Activated CD4-positive, alpha-beta T cell treated with anti-CD3 and anti-CD28 coated beads, Interleukin-10, Interleukin-2, amounts not matched to agents 100 ng/mL and 50 ng/mL, durations not matched to agents 16 hours and 8 hours (primary cell): ENCODE data around the gene ZNF532.
"Not testable (repeated sequence)": the region's sequence is repeated elsewhere in the genome, so short reads cannot be mapped to it uniquely, and the experiment has no call there.

Source experiments
- DNase-seq: peaks from one replicate; pipeline ENCODE4 v3.0.0-alpha.2; 2020

Gene ZNF532

DNA sequence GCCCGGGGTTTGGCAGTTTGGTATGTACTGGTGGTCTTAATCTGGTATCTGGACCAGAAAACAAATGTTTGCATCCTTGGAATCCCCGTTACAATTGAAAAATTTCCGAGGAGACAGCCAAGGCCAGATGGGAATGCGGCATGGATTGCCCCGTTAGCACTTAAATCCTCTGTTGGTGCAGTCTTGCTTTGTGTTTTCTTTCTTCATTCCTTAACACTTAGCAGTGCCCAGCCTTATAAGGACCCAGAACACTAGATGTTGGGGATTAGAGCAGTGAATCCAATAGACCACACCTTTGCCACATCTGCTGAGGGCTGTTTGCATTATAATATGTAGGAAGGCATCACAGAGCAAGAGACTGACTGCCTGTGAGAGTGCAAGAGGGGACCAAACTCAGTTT, 12.8 kb upstream of the ZNF532 start:
- DNase-seq: no peak

DNA sequence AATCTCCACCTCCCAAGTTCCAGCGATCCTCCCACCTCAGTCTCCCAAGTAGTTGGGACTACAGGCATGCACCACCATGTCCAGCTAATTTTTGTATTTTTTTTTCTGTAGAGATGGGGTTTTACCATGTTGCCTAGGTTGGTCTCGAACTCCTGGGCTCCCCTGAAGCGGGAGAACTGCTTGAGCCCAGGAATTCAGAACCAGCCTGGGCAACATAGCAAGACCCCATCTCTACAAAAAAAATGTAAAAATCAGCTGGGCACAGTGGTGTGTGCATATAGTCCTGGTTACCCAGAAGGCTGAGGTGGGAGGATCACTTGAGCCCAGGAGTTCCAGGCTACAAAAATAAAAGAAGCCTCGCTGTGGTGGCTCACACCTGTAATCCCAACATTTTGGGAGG, 12.0 kb upstream of the ZNF532 start:
- no peak for DNase-seq

DNA sequence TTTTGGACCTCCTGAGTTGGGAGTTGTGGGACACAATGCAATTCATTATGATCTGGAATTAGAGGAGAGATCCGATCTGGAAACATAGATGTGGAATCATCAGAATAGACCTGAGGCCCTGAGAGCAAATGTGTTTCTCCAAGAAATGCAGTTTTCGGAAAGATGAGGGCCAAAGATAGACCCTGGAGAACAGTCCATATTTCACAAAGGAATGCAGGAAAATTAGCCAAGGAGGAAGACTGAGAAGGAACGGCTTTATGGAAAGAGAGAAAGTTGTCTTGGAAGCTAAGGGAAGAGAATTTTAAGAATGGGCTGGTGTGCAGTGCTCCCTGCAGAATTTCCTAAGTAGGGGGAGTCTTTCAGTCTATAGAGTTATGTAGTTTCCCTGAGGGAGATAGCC, 11.1 kb upstream of the ZNF532 start:
- DNase-seq: no peak

DNA sequence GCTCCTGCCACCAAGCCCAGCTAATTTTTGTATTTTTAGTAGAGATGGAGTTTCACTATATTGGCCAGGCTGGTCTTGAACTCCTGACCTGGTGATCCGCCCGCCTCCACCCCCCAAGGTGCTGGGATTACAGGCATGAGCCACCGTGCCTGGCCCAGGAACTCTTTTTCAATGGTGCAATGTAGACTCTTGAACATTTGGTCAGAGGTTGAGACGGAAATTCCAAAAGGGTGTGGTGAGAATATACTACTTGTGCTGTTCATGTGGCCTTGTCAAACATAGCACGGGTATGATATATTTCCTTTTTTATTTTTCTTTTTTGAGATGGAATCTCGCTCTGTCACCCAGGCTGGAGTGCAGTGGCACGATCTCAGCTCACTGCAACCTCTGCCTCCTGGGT, 9.2 kb upstream of the ZNF532 start:
- DNase-seq: not testable (repeated sequence)

DNA sequence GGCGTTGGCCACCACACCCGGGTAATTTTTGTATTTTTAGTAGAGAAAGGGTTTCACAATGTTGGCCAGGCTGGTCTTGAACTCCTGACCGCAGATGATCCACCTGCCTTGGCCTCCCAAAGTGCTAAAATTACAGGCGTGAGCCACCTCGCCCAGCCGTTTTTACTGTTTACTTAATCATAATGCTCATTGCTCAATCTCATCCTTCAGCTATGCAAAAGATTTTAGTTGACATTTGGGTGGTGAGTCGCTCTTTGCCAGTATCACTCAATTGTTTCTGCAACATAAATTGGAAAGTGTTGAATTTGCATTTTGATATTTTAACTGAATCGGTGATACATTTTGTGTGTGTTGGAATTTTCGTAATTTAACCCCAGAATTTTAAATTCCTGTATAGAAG, 7.8 kb upstream of the ZNF532 start:
- no peak for DNase-seq

DNA sequence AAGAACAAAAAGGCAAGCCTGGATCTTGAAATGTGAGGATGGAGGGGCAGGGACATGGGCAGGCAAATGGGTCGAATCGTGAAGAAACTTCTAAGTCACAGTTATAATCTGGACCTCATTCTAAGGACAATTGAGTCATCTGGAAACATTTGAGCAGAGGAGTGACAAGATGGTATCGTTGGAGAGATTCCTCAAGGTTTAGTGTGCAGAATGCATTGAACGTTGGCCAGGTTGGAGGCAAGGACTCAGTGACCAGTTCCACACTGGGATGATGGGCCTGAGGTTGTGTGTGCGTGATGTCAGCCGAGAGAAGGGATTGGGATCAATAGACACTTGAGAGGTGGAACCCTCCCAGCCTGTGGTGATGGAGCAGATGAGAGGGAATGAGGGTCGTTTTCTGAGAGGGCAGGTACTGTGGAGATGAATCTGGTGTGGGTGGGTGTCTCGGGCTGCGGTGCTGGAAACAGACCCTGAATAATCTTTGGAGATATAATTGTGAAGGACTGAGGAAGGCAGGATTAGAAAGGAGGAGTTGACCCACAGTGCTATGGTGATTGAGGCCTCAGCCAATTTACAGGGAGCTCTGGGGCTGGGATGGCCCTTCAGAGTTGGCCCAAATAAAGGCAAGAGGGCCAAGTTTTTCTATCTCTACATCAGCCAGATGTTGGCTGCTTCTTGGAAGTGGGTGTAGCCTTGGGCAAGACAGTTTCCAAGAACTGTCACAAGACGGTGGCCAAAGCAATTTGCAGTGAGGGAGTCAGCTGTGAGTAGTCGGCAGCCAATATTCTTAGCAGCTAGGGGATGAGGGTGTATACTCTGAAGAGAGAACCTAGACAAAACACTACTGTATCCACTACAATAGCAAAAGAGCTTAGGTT, 5.8 kb upstream of the ZNF532 start:
- DNase-seq: no peak

DNA sequence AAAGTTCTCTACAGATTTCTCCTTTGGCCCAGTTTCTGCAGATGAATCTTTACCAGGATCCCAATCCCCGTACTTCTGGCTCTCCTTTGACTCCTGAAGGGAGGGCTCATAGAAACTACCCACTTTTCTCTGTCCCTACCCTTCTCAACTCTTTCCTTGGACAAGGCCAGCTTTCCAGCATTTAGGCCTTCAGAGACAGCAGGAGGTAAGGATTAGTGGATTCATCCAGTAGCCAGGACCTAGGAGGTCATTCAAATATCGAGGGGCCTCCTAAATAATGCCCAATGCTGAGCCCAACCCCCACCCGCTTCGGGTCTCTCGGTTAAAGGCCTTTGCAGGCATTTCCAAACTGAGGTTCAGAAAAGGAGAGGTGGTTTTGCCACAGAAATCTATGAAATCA, 4.8 kb upstream of the ZNF532 start:
- no peak for DNase-seq

DNA sequence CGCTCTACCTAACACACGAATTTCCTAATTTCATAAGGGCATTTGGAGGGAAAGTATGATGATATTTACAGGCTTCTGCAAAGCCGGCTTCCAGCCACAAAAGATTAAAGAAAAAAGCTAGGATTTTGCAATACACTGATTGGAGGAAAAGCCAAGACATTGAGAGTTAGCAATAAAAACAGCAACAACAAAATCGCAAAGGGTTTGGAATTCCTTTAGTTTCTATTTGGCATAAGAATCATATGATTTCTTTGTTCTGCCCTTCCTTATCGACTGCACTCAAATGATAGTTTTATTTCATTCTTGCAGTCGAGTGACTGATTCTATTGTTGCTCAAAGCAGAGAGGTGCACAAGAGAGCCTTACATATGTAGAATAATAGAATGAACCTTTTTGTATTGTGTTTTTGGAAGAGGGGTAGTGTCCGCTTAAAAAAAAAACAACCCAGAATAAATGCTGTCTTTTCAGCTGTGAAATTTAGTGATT, 3.9 kb upstream of the ZNF532 start:
- DNase-seq: no peak

DNA sequence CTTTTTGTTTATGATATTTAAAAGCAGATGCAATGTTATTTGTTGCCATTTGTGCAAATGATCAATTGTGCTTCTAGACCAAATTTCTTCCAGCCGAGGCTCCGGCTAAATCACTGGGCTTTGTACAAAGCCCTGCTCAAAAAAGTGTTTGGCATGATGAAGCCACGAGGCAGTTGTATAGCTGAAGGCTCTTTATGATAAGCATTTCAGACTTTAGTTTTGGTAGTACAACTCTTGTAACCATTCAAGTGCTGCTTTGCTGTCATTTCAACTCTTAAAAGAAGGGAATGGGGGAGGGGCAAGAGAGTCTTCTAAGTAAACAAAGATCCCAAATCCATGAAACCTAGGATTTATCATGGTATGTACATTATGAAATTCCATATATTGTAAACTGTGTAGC, 3.3 kb upstream of the ZNF532 start:
- DNase-seq: no peak

DNA sequence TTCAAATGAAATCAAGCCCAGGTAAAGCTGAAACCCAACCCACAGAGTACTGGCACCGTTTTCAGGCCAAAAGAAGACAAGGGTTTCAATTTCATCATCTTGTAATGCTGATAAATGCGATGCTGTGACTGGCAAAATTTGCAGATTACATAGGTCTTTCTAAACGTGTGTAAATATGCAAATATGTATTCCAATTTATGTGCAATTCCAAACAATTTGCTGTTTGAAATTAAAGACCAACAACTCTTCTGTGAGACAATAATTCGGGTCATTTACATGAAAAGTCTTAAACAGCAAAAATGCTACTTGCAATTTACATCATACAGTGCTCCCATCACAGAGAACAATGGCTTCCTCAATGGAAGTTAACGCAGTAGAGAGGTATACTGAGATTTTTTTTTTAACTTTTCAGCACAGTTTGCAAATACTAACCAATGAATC, 2.8 kb upstream of the ZNF532 start:
- no peak for DNase-seq

DNA sequence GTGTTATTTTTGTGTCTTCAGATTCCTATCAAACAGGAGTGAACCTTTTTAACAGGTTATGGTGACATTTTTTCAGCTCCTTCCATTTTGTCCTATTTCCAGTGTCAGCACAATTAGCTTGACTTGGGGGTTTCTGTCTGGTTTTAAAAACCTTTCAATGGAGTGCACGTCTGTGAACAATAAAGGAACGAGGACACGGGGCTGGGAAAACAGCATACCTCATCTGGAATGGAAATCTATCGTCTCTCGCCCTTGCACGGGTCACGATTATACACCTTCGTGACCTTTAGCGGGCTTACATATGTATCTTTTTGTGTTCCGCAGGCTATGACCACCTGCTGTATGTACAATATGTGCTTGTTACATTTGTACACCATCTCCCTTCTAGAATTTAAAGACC, 2.3 kb upstream of the ZNF532 start:
- no peak for DNase-seq

DNA sequence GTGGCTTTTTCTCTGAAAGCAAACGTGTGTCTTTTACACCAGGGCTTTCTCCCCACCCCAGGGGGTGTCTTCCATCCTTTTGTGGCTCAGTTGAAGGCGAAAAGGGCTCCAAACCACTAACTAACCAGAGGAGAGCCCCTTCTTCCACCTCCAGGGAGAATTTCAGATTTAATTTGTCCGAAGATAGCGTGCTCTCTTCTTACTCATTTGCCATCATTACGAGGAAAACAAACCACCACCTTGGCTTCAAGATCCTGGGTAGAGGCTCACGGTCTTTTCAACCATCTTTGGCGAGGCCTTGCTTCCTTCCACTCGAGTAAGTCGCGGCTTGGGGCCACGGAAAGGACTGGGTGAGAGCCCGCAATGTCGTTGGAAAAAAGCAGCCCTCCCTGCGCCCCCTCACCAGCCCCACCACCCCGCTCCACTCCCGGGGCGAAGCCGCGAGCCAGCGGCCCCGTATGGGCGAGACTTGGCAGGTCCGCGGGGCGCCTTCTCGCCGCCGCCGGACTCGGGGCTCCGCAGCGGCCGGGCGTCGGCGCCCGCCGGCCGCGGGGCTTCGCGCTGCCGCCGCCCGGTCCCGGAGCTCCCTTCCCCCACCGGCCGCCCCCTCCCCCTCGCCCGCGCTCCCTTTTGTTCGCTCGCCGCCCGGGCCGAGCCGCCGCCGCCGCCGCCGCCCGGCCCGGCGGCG, 1.7 kb upstream of the ZNF532 start:
- DNase-seq: peak; percentile 19

DNA sequence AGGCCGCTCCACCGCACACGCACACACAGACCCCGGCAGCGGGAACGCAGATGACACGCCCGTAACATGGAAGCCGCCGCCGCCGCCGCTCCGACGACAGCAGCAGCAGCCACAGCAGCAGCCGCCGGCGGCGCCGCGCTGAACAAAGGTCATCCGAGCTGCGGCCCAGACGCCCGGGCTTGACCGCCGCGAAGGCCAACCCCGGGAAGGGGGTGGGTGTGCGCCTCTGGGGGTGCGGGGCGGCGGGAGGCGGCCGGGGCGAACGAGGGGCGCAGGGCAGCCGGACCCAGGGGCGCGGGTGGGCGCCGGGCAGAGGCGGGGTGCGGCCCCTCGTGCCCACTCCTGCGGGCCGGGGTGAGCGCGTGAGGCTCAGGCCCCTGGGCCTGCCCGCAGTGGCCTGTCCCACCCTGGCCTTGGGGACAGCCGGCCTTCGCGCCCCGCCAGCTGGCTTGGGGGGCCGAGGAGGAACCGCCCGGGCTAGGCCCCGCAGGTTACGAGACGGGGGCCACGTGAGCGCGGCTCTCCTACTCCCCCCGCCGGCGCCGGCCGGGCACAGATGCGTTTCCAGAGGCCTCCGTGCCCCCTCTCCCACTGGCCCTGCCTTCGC, 1.0 kb upstream of the ZNF532 start:
- peak; percentile 15 for DNase-seq

DNA sequence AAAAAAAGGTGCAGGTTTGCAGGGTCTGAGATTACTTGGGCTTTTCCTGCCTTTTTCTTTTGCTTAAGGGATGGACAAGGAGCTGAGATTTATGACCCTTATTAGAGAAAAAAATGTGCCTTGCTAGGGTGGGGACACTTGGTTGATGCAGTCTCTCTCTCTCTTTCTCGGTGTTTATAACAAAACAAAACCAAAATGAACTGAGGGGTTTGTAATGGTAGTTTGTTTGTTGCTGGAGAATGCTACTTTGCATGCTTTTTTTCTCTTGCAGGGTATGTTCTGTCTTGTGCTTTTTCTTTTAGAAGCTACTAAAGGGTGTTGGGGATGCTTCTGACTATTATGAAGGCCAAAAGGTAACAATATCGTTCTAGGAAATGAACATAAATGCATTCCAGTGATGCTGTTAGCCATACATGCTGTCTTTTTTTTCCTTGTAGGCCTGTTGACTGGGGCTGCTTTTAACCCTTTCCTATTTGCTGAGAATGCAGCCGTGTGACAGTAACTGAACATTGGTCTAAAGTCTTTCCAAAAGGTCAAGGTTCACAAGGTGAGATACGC, 435 bp downstream of the ZNF532 start:
- DNase-seq: no peak

DNA sequence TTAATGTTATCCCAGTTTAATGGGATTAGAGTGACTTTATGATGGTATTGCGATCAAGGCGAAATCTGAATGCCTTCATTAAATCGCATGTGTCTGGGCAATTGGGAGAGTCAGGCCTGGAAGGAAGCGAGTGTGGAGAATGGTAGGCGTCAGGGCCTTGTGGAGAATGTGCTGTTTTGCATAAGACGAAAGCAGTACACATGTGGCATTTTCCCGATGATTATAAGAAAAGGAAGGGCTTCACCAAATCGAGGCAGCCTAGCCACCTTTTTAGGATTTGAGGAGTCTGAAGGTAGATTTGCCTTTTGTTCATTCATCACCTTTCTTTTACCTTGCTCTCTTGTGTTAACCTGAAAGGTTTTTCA, 1.0 kb downstream of the ZNF532 start:
- DNase-seq: no peak

DNA sequence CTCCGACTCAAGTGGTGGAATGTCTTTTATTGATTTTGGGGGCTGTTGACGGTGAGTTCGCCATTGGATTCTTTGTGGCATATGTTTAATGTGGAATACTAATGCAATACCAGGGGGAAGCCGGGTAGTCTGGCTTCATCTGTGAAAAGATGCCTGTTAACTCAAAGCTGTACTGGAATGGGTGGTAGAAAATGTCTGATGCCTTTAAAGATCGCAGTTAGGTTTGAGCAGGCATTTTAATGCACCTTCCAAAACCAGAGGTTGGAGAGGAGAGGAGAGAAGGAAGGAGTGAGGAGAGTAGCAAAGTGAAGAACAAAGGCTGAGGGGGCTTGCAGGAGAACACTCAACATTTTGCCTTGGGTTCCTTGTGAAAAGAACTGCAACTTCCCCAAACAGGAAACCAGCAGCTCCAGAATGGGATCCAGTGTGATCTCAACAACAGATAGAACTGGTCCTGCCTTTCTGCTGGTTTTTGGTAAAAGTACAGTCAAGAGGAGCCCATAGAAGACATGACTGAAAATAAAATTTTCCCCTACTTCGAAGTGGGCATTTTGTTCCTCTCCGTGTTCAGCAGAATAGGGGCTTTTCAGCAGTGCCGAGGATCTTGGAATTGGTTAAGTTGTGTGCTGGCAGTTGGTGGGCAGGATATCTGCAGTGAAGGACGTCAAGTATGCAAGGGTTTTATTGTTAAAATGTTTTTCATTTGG, 1.5 kb downstream of the ZNF532 start:
- no peak for DNase-seq

DNA sequence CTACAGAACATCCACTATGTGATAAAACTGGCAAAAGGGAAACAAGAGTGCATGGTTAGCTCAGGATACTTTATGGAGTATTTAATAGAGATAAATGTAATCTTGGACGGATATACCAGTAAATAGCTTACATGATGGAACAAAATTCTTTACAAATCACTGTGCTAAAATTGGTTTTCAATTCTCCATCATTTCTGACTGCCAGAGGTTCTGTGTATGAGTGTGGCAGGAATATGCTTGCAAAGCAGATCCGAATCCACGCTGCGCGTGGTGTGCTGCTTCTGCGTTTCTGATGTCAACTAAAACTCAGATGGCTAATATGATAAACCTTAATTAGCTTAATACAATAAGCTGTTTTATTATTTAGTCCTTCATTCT, 2.1 kb downstream of the ZNF532 start:
- no peak for DNase-seq

DNA sequence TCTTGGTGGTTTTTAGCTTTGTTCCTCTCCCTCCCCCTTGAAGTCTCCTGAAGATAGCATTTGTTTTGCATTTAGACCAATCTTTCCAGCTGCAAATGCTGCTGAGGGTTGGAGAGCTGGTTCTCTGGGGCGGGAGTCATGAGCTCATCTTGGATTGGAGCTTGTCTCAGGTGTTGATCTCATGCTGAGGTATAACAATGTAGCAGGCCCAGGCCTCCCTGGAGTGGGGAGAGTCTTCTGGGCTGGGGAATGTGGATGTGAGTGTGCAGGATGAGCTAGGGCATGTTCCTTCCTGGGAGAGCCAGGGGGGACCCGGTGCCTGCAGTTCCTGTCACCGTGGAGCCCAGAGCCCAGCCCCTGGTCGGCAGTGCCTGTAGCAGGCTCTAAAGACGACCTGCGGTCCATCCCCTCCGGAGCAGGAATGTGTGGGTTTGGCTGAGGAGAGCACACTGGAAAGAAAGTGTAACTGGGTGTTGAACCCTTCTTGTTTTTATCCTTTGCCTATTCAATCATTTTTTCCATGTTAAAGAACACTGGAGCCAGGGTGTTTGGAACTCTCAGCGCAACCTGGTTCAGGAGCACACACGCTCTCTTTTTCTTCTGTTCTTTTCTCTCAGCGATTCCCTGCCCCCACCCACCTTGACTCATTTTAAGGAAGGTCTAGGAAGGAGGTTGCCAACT, 2.7 kb downstream of the ZNF532 start:
- no peak for DNase-seq

DNA sequence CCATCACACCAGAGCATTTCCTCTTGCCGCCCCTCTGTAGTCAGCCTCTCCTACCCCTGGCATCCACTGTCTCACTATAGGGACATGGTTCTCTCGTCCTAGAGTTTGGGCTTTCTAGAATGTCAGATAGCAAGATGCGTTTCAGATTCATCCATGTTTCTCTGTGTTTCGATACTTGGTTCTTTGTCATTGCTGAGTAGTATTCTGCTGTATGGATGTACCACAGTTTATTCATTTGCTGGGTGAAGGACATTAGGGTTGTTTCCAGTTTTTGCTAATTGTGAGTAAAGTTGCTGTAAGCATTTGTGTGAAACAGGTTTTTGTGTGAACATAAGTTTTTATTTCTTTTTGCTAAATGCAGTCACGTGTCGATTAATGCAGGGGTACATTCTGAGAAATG, 3.8 kb downstream of the ZNF532 start:
- DNase-seq: no peak

DNA sequence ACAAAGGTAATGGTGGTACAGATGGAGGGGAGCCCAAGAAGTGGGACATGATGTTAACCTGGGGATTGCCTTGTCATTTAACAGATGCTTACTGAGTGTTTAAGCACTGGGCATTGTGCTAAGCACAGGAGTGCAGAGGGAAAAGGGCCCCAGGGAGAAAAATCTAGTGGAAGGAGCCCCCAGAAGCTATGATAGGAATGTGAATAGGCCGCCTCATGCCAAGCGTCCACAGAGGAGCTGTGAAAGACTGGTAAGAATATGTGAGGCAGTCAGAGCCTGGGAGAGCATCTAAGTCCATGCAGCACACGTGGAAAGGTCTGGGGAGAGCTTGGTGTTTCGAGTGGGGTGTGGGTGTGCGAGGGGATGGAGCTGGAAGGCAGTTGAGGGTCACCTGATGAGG, 5.5 kb downstream of the ZNF532 start:
- DNase-seq: no peak

DNA sequence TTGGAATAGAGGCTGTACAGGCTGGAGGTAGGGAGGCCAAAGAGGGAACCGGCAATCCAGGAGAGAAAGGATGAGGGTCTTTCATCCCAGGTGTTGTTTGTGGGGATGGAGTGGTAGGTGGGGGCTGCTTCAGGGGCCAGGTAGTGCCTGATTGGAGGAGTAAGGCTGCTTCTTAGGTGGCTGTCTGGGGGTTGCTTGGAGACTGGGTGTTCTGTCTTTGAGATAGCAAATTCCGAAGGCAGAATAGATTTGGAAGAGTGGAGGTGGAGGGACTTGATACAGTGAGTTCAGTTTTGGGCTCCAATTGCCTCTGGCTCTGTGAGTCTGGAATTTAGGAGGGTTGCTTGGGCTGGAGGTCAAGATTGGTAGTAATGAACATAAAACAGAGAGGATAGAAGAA, 5.9 kb downstream of the ZNF532 start:
- no peak for DNase-seq
